Measurements from ENCODE around the gene CCDC91. TPM values are rescaled to one million over a fixed set of nuclear protein-coding genes. Genes with fewer than 3 reads are reported as not detected.
A peak's percentile ranks its signal among the peaks of the same experiment; 100 is the strongest.

The CCDC91 gene
- total RNA-seq, 2 experiments from 2014 or later, result 18.3 to 22.9 TPM

DNA sequence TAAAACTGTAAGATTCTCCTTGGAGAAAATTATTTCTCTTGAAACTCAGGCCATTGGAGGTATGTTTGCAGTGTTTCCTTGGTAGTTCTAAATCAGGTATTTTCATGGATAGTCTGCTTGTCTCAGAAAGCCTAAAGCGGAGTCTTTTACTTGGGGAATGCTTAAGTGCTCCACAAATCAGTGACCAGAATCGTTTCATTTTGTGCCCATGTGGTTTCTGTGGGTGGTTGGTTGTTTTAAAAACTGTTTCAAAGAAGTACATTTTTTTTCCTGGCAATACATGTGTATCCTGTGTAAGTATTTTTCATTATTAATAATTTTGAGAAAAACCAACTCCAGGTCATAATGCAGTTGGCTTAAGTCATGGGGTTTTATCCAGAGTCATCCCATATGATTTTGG lies 33.6 kb downstream of the CCDC91 start:
- CTCF ChIA-PET, result interaction anchor here (1.4 kb wide), 1 partner anchor 33 kb away, joined by 3 read pairs; the partner anchor contains the start of gene CCDC91
- peak; percentile 58 for DNase-seq
- peaks cover 42% of the 10 kb centered on the region for H3K4me1 Mint-ChIP-seq
- H3K27ac Mint-ChIP-seq, result peak overlapping the region; percentile 67
- H3K36me3 Mint-ChIP-seq, result peaks cover 27% of the 10 kb centered on the region
- ATAC-seq, result peak; percentile 22
- peak overlapping the region; percentile 11 for H3K4me3 Mint-ChIP-seq
- H3K9me3 Mint-ChIP-seq (ENCODE audit: low read depth), result peaks cover 9% of the 10 kb centered on the region
- H3K27me3 Mint-ChIP-seq, result peaks cover 6% of the 10 kb centered on the region

DNA sequence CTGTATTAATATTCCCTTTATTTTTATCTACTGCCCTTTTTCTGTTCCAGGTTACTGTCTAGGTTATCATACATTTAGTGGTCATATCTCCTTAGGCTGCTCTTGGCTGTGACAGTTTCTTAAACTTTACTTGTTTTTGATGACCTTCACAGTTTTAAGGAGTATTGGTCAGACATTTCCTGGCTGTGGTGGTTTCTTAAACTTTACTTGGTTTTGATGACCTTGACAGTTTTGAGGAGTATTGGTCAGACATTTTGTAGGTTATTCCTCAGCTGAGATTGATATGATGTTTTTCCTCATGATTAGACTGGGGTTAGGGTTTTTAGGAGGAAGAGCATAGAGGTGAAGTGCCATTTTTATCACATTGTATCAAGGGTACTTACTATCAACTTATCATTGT lies 36.4 kb downstream of the CCDC91 start:
- no peak overlapping the region for H3K4me3 Mint-ChIP-seq
- no peak for ATAC-seq
- H3K36me3 Mint-ChIP-seq, result peaks cover 33% of the 10 kb centered on the region
- H3K4me1 Mint-ChIP-seq, result peaks cover 40% of the 10 kb centered on the region
- H3K27me3 Mint-ChIP-seq, result no peaks in the 10 kb centered on the region
- H3K27ac Mint-ChIP-seq, result no peak overlapping the region
- no peak for DNase-seq
- H3K9me3 Mint-ChIP-seq (ENCODE audit: low read depth), result peaks cover 5% of the 10 kb centered on the region
- CTCF ChIA-PET, result no interaction called here

GRCh38 chr12:28227251-28227650 lies 37.0 kb downstream of the CCDC91 start:
- no peak overlapping the region for H3K4me3 Mint-ChIP-seq
- peaks cover 5% of the 10 kb centered on the region for H3K9me3 Mint-ChIP-seq (ENCODE audit: low read depth)
- H3K27ac Mint-ChIP-seq, result no peak overlapping the region
- H3K36me3 Mint-ChIP-seq, result peaks cover 33% of the 10 kb centered on the region
- CTCF ChIA-PET, result no interaction called here
- ATAC-seq, result no peak
- H3K27me3 Mint-ChIP-seq, result no peaks in the 10 kb centered on the region
- peaks cover 36% of the 10 kb centered on the region for H3K4me1 Mint-ChIP-seq
- no peak for DNase-seq

- peaks cover 25% of the 10 kb centered on the region for H3K4me1 Mint-ChIP-seq
- no peaks in the 10 kb centered on the region for H3K27me3 Mint-ChIP-seq
- H3K4me3 Mint-ChIP-seq, result no peak overlapping the region
- CTCF ChIA-PET, result no interaction called here
- DNase-seq, result no peak
- ATAC-seq, result no peak
- no peak overlapping the region for H3K27ac Mint-ChIP-seq
- peaks cover 31% of the 10 kb centered on the region for H3K36me3 Mint-ChIP-seq
- no peaks in the 10 kb centered on the region for H3K9me3 Mint-ChIP-seq (ENCODE audit: low read depth)
Observed at GRCh38 chr12:28231248-28231647, 41.0 kb downstream of the CCDC91 start.

GRCh38 chr12:28232211-28232928 lies 42.1 kb downstream of the CCDC91 start:
- DNase-seq (no peak), ATAC-seq (peak; percentile 33)
- peaks cover 25% of the 10 kb centered on the region for H3K36me3 Mint-ChIP-seq
- CTCF ChIA-PET, result no interaction called here
- H3K27me3 Mint-ChIP-seq, result no peaks in the 10 kb centered on the region
- H3K9me3 Mint-ChIP-seq (ENCODE audit: low read depth), result no peaks in the 10 kb centered on the region
- H3K27ac Mint-ChIP-seq, result no peak overlapping the region
- peaks cover 25% of the 10 kb centered on the region for H3K4me1 Mint-ChIP-seq
- no peak overlapping the region for H3K4me3 Mint-ChIP-seq

- Mint-ChIP-seq H3K4me1 (peaks cover 24% of the 10 kb centered on the region), H3K27ac (no peak overlapping the region), H3K4me3 (no peak overlapping the region), H3K9me3 (ENCODE audit: low read depth) (no peaks in the 10 kb centered on the region), H3K36me3 (peaks cover 17% of the 10 kb centered on the region), H3K27me3 (no peaks in the 10 kb centered on the region)
- DNase-seq (no peak), ATAC-seq (no peak)
- CTCF ChIA-PET, result interaction anchor here (1.0 kb wide), 1 partner anchor 43 kb away, joined by 3 read pairs; no protein-coding TSS in a partner anchor
Observed at GRCh38 chr12:28234444-28234843, 44.2 kb downstream of the CCDC91 start.

- Mint-ChIP-seq H3K27me3 (no peaks in the 10 kb centered on the region), H3K36me3 (peaks cover 17% of the 10 kb centered on the region), H3K4me1 (peaks cover 21% of the 10 kb centered on the region), H3K27ac (peak overlapping the region; percentile 7), H3K9me3 (ENCODE audit: low read depth) (no peaks in the 10 kb centered on the region), H3K4me3 (no peak overlapping the region)
- CTCF ChIA-PET, result interaction anchor here (1.0 kb wide), 1 partner anchor 44 kb away, joined by 3 read pairs; no protein-coding TSS in a partner anchor
- ATAC-seq (no peak), DNase-seq (no peak)
Observed at GRCh38 chr12:28235015-28235414, 44.8 kb downstream of the CCDC91 start.

DNA sequence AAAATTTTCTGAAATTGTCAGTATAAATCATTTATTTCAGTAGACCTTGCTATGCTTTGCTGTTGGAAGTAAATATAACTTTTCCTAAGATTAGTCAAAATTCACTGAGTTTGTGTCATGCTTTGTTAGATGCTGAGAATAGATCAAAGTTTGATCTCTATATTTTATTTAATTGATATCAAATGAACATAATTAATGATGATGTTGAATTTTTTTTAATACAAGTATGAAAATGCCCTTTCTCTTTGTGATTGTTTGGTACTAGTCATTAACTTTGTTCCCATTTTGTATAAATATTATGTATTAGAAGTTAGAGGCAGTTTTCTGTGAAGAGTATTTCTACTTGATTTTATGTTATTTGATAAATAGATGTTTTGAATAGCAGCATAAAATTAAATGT lies 45.7 kb downstream of the CCDC91 start:
- CTCF ChIA-PET, result no interaction called here

GRCh38 chr12:28237423-28237822 lies 47.2 kb downstream of the CCDC91 start:
- H3K4me1 Mint-ChIP-seq, result peaks cover 16% of the 10 kb centered on the region
- DNase-seq (no peak), ATAC-seq (no peak)
- CTCF ChIA-PET, result no interaction called here
- H3K9me3 Mint-ChIP-seq (ENCODE audit: low read depth), result peaks cover 2% of the 10 kb centered on the region
- peaks cover 19% of the 10 kb centered on the region for H3K36me3 Mint-ChIP-seq
- no peak overlapping the region for H3K27ac Mint-ChIP-seq
- H3K27me3 Mint-ChIP-seq, result no peaks in the 10 kb centered on the region
- no peak overlapping the region for H3K4me3 Mint-ChIP-seq

More for the DNA sequence above, 45.7 kb downstream of the CCDC91 start:
- no peaks in the 10 kb centered on the region for H3K27me3 Mint-ChIP-seq
- H3K36me3 Mint-ChIP-seq, result peaks cover 16% of the 10 kb centered on the region
- H3K27ac Mint-ChIP-seq, result no peak overlapping the region
- no peak overlapping the region for H3K4me3 Mint-ChIP-seq
- H3K9me3 Mint-ChIP-seq (ENCODE audit: low read depth), result no peaks in the 10 kb centered on the region
- DNase-seq (no peak), ATAC-seq (no peak)
- peaks cover 19% of the 10 kb centered on the region for H3K4me1 Mint-ChIP-seq

- Mint-ChIP-seq H3K4me3 (no peak overlapping the region), H3K27me3 (no peaks in the 10 kb centered on the region), H3K9me3 (ENCODE audit: low read depth) (peaks cover 2% of the 10 kb centered on the region), H3K4me1 (peaks cover 7% of the 10 kb centered on the region), H3K27ac (no peak overlapping the region), H3K36me3 (peaks cover 15% of the 10 kb centered on the region)
- no peak for DNase-seq
- CTCF ChIA-PET, result interaction anchor here (0.9 kb wide), 1 partner anchor 47 kb away, joined by 3 read pairs; no protein-coding TSS in a partner anchor
- no peak for ATAC-seq
Observed at GRCh38 chr12:28239918-28240317, 49.7 kb downstream of the CCDC91 start.

- H3K9me3 Mint-ChIP-seq (ENCODE audit: low read depth), result peaks cover 2% of the 10 kb centered on the region
- ATAC-seq, result no peak
- H3K27me3 Mint-ChIP-seq, result no peaks in the 10 kb centered on the region
- no peak overlapping the region for H3K27ac Mint-ChIP-seq
- CTCF ChIA-PET, result no interaction called here
- H3K4me1 Mint-ChIP-seq, result no peaks in the 10 kb centered on the region
- H3K4me3 Mint-ChIP-seq, result no peak overlapping the region
- no peak for DNase-seq
- peaks cover 14% of the 10 kb centered on the region for H3K36me3 Mint-ChIP-seq
Observed at GRCh38 chr12:28240853-28241252, 50.6 kb downstream of the CCDC91 start.

- CTCF ChIA-PET, result no interaction called here
- Mint-ChIP-seq H3K4me1 (no peaks in the 10 kb centered on the region), H3K36me3 (peaks cover 19% of the 10 kb centered on the region), H3K9me3 (ENCODE audit: low read depth) (peaks cover 8% of the 10 kb centered on the region), H3K4me3 (no peak overlapping the region), H3K27me3 (no peaks in the 10 kb centered on the region), H3K27ac (no peak overlapping the region)
- no peak for ATAC-seq
- DNase-seq, result no peak
Observed at GRCh38 chr12:28242129-28242495, 51.9 kb downstream of the CCDC91 start.

DNA sequence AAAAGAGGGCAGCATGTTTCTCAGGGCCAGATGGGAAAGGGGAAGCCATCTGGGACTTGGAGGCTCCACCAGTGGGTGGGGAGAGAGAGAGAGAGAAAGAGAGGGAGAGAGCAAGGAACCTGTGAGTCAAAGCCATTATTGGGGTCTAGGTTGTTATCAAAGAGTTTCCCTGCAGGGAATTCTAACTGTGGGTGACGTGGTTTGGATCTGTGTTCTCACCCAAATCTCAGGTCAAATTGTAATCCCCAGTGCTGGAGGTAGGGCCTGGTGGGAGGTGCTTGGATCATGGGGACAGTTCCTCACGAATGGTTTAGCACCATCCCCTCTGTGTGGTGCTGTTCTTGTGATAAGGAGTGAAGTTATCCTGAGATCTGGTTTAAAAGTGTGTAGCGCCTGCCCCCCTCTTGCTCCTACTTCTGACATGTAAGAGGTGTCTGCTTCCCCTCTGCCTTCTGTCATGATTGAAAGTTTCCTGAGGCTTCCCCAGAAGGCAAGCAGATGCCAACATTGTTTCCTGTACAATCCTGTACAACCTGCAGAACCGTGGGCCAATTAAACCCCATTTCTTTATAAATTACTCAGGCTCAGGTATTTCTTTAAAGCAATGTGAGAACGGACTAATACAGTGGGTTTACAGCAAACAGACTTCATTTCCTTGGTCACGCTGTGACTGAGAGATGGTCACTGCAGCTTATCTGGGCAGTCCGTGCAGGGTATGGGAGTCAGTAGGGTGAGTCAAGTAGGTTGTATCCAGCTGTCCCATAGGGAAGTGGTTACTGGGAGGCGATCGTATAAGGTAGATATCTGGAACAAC lies 52.4 kb downstream of the CCDC91 start:
- peaks cover 8% of the 10 kb centered on the region for H3K9me3 Mint-ChIP-seq (ENCODE audit: low read depth)
- H3K36me3 Mint-ChIP-seq, result peaks cover 16% of the 10 kb centered on the region
- no peak overlapping the region for H3K4me3 Mint-ChIP-seq
- CTCF ChIA-PET, result no interaction called here
- no peaks in the 10 kb centered on the region for H3K27me3 Mint-ChIP-seq
- ATAC-seq, result no peak
- H3K4me1 Mint-ChIP-seq, result peaks cover 2% of the 10 kb centered on the region
- DNase-seq, result no peak
- H3K27ac Mint-ChIP-seq, result no peak overlapping the region

DNA sequence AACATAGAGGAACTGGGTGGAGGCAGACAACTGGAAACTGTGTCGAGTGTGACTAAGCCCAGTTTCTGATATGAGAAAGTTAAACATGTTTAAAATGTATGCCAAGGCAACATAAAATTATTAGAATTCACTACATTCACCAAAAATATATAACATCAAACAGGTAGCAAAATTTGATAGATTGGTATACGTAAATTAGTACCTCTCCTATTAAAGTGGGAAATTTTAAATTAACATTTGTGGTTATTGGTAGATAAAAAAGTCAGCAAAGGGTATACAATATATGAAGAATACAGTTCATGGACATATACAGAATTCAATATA lies 53.0 kb downstream of the CCDC91 start:
- no peak for ATAC-seq
- Mint-ChIP-seq H3K4me3 (no peak overlapping the region), H3K36me3 (peaks cover 16% of the 10 kb centered on the region), H3K4me1 (peaks cover 7% of the 10 kb centered on the region), H3K9me3 (ENCODE audit: low read depth) (peaks cover 8% of the 10 kb centered on the region), H3K27me3 (no peaks in the 10 kb centered on the region), H3K27ac (no peak overlapping the region)
- CTCF ChIA-PET, result no interaction called here
- DNase-seq, result no peak
